ENCODE measurements around the gene TOR1B.

Gene TOR1B

DNA sequence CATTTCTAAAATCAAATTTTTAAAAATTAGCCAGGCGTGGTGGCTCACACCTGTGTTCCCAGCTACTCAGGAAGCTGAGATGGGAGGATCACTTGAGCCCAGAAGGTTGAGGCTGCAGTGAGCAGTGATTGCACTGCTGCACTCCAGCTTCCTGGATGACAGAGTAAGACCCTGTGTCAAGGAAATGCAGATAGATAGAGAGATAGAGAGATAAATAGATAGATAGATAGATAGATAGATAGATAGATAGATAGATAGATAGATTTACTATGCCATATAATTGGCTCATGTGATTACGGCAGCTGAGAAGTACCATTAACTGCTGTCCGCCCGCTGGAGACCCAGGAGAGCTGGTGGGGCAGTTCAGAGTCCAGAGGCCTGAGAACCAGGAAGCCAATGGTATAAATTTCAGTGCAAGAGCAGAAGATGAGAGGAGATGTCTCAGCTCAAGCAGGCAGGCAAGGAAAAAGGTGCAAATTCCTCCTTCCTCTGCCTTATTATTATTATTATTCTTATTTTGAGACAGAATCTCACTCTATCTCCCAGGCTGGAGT is 37.1 kb upstream of the TOR1B start:
- POLR2A ChIA-PET (ENCODE audit: low non-redundant PET): no interaction called here
- DNase-seq (ENCODE audit: low spot score): no peak
- TF ChIP-seq, protein P1, sequence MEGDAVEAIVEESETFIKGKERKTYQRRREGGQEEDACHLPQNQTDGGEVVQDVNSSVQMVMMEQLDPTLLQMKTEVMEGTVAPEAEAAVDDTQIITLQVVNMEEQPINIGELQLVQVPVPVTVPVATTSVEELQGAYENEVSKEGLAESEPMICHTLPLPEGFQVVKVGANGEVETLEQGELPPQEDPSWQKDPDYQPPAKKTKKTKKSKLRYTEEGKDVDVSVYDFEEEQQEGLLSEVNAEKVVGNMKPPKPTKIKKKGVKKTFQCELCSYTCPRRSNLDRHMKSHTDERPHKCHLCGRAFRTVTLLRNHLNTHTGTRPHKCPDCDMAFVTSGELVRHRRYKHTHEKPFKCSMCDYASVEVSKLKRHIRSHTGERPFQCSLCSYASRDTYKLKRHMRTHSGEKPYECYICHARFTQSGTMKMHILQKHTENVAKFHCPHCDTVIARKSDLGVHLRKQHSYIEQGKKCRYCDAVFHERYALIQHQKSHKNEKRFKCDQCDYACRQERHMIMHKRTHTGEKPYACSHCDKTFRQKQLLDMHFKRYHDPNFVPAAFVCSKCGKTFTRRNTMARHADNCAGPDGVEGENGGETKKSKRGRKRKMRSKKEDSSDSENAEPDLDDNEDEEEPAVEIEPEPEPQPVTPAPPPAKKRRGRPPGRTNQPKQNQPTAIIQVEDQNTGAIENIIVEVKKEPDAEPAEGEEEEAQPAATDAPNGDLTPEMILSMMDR (conservative IDR thresholded peaks at IDR 0.05; ENCODE audit: low read depth): no peak
- no peak overlapping the region for H3K27ac ChIP-seq
- CTCF ChIA-PET: interaction anchor here (0.6 kb wide), 1 partner anchor 23 kb away, joined by 4 read pairs; no protein-coding TSS in a partner anchor

DNA sequence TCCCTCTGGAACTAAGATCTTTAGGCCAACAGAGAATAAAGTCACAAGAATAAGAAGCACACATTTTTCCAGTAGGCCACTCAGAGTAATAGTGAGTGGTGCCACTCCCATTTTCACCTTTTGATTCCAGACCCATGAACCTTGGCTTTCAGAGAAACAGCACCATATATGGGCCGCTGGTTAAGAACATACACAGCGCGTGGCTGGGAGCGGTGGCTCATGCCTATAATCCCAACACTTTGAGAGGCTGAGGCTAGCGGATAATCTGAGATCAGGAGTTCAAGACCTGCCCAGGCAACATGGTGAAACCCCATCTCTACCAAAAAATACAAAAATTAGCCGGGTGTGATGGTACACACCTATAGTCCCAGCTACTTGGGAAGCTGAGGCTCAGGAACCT is 34.5 kb upstream of the TOR1B start:
- CTCF ChIA-PET: interaction anchor here (0.6 kb wide), 2 partner anchors 42 to 208 kb away, joined by 4 to 6 read pairs; no protein-coding TSS in a partner anchor
- POLR2A ChIA-PET (ENCODE audit: low non-redundant PET): interaction anchor here (0.7 kb wide), 1 partner anchor 66 kb away, joined by 8 read pairs; no protein-coding TSS in a partner anchor
- H3K27ac ChIP-seq: no peak overlapping the region
- TF ChIP-seq, protein P1 (conservative IDR thresholded peaks at IDR 0.05; ENCODE audit: low read depth): no peak
- DNase-seq (ENCODE audit: low spot score): no peak

DNA sequence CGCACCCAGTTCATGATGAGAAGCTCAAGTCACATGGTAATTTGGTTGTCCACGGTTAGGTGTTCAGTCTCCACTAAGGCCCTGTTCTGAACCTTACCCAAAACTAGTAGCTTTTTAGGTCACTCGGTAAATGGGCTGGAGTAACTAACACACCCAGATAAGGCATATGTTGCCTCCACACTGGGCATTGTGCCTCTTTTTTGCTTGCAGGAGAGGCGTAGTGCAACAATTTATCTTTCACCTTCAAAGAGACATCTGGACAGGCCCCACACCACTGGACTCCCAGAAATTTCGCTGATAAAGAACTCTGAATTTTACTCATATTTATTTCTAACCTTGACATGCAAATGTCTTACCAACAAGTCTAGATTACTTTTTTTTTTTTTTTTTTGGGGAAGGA is 33.3 kb upstream of the TOR1B start:
- TF ChIP-seq, protein P1 (conservative IDR thresholded peaks at IDR 0.05; ENCODE audit: low read depth): no peak
- no peak for DNase-seq (ENCODE audit: low spot score)
- ChIA-PET CTCF (interaction anchor here (0.5 kb wide), 1 partner anchor 641 kb away, joined by 6 read pairs; no protein-coding TSS in a partner anchor), POLR2A (ENCODE audit: low non-redundant PET) (no interaction called here)
- no peak overlapping the region for H3K27ac ChIP-seq

DNA sequence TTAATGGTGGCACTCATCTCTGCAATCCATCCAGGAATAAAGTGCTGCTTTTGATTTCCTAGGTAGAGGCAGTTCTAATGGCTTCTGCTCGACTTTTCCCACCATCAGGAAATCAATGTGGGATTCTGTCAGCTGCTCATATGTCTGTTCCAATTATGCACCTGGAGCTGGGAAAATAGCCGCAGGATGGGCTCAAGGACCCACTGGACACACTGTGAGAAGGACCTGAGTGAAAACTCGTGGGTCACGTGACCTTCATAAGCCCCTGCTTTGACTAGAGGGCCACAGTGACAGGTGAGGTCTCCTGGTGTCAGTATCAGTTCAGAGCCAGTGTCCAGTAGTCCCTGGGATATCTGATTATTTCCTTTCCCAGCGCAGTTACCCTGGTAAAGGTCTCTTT is 32.2 kb upstream of the TOR1B start:
- CTCF ChIA-PET: no interaction called here
- POLR2A ChIA-PET (ENCODE audit: low non-redundant PET): interaction anchor here (0.7 kb wide), 1 partner anchor 619 kb away, joined by 5 read pairs; no protein-coding TSS in a partner anchor
- H3K27ac ChIP-seq: no peak overlapping the region
- no peak for DNase-seq (ENCODE audit: low spot score)
- TF ChIP-seq, protein P1 (conservative IDR thresholded peaks at IDR 0.05; ENCODE audit: low read depth): no peak

DNA sequence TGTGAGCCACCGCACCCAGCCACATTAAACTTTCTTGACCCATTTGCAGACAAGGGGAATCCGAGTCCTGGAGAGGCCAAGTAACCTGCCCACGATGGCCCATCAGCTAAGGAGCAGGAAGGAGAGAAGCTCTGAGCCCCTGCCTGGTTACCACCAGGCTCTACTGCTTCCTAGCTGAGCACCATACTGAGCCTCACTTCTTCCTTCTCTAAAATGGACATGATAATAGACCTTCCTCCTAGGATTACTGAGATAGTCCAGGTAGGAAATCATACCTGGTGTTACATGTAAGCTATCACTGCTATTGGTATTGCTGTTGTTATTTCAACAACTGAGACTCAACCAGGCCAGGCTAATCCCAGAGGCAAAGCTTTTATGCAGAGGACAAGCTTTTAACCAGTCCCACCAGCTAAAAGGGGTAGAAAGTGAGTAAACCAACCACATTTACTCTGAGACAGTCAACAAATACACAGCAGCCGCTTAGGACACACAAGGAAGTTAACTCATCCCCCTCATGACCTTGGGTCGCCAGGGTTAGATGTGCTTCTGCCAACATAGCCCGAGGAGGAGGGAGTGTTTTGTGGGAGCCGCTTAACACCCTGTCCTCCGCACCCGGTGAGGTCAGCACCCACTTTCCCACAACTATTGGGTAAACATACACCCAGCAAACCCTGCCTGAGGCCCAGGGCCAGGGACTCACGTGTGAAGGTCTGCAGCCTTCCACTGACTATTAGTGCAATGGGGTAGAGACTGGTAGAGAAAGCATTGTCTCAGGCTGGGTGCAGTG is 29.5 kb upstream of the TOR1B start:
- POLR2A ChIA-PET (ENCODE audit: low non-redundant PET): interaction anchor here (0.7 kb wide), 1 partner anchor 21 kb away, joined by 3 read pairs; the partner anchor contains the start of gene PTGES
- peak overlapping the region; percentile 60 for H3K27ac ChIP-seq
- peak; percentile 98 for DNase-seq (ENCODE audit: low spot score)
- TF ChIP-seq, protein P1 (conservative IDR thresholded peaks at IDR 0.05; ENCODE audit: low read depth): no peak
- CTCF ChIA-PET: interaction anchor here (0.5 to 1.1 kb wide), 4 partner anchors 24 to 791 kb away, joined by 3 to 4 read pairs (median 3); no protein-coding TSS in a partner anchor

DNA sequence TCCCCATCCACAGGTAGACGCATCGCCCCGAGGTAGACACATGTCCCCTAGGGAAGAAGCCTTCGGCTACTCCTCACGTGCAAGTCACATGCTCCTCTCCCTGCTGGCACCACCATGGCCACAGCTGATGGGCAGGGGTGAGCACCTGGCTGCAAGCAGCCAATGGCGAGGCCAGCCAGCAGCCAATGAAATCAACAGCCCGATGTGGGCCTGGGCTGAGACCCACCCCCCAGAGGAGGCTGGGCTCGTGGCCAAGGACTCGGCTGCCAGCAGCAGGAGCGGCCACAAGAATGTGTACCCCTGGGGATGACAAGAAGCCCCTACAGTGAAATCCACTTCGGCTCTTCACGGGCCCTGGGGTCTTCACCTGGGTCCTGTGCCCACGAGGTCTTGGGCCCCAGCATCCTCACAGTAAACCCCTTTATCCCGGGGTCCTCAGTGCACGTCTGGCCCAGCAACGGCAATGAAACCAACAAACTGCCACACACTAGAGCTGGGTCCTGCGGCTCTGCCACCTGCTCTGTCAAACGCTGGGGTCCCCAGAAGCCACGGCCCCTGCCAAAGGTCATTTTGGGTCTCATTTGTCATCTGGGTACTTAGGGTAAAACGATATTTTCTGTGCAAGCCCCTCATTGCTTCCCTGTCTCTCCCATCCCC is 28.1 kb upstream of the TOR1B start:
- no peak for DNase-seq (ENCODE audit: low spot score)
- CTCF ChIA-PET: interaction anchor here (0.6 to 1.9 kb wide), 5 partner anchors 8 to 96 kb away, joined by 3 to 13 read pairs (median 4); no protein-coding TSS in a partner anchor
- TF ChIP-seq, protein P1 (conservative IDR thresholded peaks at IDR 0.05; ENCODE audit: low read depth): no peak
- H3K27ac ChIP-seq: peak overlapping the region; percentile 2; the same call in 1 of the 2 replicates
- POLR2A ChIA-PET (ENCODE audit: low non-redundant PET): no interaction called here
